ENCODE results near the gene CHST3.
"Not testable (repeated sequence)": the region's sequence is repeated elsewhere in the genome, so short reads cannot be mapped to it uniquely, and the experiment has no call there.

The CHST3 gene

DNA sequence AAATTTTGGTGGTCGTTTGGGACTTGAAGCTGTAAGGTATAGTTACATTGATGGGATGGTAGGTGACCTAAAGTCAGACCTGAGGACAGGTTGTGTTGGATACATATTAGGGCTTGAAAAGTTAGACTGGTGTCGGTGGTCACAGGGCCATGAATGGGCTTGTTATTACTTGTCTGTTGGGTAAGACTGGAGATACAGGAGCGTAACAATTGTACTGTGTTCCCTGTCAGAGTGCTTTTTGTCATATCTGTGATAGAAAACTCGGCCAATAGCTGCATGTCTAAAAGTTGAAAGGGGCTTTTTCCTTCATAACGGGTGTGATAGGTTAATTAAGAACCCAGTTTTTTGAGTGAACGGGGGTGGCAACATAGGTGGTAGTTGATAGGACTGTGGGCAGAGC is 13.5 kb upstream of the CHST3 start:
- DNase-seq = no peak

DNA sequence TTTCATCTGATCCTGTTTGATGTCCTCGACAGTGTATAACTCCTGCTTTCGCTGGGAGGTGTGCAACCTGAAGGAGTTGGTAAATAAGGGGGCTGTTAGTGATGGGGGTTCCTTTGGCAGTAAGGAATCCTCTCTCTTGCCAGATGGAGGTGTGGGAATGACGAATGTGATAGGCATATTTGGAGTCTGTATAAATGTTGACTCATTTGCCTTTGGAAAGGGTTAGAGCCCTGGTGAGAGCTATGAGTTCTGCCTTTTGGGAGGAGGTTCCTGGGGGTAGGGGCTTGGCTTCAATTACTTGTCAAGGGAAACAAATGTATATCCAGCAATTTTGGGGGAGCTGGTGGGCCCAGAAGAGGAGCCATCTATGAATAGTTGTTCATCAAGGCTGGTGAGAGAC is 11.4 kb upstream of the CHST3 start:
- no peak for DNase-seq

- DNase-seq = no peak
Measured at GRCh38 chr10:71957546-71958275, 6.5 kb upstream of the CHST3 start.

- DNase-seq = no peak
Measured at GRCh38 chr10:71959526-71959925, 4.7 kb upstream of the CHST3 start.

GRCh38 chr10:71961831-71962230 is 2.4 kb upstream of the CHST3 start:
- DNase-seq = no peak

DNA sequence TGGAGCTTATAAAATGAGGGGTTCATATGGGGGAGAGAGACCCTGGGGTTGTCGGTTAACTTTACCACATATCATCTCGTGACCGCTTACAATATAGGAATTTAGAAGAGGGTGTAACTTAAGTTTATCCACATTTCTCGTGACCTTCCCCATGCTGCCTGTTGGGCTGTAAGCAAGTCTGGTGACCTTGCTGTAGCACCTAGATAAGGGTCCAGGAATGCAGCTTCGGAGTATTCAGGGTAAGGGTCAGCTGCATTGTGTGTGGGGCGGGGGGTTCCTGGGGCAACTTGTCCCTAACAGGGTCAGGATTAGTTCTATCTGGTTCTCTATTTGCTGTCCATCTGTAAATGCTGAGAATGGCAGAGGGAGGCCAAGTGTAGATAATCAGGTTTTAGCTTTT is 1.3 kb upstream of the CHST3 start:
- DNase-seq = no peak

DNA sequence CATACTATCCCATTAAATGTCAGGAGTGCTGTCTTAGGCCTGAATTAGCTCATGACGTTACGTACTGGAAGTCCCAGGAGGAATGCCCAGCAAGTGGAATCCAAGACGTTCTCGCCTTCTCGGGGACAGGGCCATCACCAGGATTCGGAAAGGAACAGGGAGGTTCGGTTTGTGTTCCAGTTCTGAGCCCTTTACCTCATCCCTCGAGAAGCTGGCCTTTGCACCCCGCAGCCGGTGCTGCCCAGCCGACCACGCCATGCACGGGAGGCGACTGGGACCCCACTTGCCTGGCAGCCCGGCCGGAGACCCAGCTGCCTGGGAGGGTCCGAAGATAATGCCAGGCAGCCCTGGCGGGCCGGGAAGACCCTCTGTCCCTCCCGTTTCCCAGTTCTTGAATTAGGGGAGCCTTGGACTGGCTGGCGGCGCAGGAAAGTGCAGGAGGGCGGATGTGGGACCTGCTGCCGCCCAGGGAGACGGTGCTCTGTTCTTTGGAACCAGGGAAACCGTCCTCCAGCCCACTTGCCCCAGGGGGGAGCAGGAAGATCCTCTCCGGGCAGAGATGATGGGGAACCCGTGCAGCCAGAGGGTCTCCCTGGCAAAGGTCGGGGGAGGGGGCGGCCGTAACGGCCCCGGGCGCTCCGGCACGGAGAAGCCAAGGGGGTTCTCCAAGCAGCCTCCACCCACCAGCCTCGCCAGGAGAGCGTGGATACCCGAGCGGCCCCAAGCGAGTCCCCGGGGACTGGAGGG is 671 bp upstream of the CHST3 start:
- DNase-seq = no peak

- DNase-seq = peak; percentile 33
Measured at GRCh38 chr10:71964743-71965515, 734 bp downstream of the CHST3 start.

DNA sequence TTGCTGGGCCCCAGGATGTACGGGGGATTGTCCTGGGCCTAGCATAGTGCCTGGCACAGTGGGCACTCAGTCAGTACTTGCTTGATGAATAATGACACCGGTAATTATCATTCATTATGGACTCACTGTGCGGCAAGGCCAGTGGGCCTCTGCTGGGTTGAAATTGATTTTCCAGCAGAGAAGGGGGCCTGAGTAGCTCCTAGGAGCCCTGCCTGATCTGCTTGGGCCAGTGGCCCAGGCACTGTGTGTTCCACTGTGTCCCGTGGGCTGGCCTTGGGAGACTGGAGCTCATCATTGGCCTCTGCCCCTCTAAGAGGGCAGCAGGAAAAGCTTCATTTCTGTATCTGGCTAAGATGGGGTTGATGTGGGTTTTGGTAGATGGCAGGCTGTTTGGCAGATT is 1.4 kb downstream of the CHST3 start:
- no peak for DNase-seq

DNA sequence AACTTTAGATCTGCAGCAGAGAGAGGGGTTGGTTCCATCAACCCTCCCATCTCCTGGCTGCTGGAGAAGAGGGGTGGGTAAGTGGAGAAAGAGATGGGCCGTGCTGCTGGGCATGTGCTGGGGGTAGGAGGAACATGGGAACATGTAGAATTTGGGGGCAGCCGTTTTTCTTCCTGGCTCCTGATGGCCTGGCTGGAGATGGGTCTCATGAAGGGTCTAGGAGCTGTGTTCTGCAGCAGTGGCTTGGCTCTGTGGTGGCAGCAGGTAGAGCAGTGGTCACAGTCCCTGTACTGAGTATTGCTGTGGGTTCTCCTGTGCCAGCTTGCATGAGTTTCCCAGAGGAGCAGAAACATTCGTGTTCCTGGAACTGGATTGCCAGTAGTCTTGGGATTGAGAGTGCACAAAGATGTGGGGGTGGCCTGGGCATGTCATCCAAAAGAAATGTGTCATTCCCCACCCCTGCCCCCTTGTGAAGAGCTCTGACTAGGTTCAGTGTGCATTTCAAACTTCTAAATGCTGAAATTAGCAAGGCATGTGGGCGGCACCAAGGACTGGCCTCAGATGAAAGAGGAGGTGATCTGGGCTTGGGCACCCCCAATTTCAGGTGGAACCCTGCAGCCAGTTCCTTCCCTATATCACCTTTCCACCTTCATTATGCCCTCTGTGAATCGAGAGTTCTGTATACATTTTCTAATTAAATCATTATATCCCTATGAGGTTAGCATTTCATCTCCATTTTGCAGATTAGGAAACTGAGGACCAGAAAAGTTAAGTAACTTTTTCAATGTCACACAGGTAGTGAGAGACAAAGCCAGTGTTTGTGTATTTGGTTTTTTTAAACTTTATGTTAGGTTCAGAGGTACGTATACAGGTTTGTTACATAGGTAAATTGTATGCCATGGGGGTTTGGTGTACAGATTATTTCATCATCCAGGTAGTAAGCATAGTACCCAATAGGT is 2.1 kb downstream of the CHST3 start:
- DNase-seq = no peak

DNA sequence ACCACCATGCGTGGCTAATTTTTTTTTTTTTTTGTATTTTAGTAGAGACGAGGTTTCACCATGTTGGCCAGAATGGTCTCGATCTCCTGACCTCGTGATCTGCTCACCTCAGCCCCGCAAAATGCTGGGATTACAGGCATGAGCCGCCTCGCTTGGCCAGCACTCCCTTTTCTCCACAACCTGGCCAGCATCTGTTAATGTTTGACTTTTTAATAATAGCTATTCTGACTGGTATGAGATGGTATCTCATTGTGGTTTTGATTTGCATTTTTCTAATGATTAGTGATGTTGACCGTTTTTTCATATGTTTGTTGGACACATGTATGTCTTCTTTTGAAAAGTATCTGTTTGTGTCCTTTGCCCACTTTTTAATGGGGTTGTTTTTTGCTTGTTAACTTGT is 3.8 kb downstream of the CHST3 start:
- DNase-seq = not testable (repeated sequence)

GRCh38 chr10:71968553-71969474 is 4.6 kb downstream of the CHST3 start:
- no peak for DNase-seq

DNA sequence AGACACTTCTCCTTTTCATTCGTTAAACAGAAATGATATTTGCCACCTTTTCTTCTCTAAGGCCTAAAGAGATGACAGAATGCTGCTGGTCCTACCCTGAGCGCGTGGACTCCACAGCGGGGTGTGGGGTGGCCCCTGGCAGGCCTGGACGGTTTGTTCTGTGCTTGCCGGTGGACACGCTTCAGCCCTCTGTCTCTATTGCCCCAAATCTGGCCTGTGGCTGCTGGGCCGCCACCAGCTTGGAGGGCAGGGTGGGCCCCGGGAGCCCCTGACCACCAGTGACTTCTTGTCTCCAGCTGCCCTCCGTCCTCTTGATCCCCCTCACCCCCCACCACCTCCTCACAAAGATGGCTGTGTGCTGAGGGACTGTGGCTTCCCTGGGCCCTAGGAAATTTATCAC is 5.7 kb downstream of the CHST3 start:
- DNase-seq = no peak

DNA sequence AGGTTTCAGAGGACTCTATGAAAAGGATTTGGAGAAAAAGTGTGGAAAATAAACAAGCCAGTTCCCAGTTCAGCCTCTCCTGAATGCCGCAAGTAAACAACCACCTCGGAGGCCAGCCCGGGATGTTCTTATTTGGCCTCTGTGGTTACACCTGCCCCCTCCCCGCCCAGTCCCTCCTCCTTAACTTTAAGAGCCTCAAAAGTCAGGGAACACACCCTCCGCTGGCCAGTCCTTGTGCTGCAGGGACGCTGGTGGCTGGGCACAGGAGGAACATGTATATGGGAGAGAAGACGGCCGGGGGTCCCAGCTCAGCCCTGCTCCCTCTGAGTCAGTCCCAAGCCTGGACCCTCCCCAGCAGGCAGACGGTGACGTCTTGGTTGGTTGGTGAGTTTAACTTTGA is 6.1 kb downstream of the CHST3 start:
- DNase-seq = no peak

GRCh38 chr10:71970869-71971268 is 6.7 kb downstream of the CHST3 start:
- DNase-seq = no peak

- no peak for DNase-seq
Measured at GRCh38 chr10:71971311-71971731, 7.1 kb downstream of the CHST3 start.

GRCh38 chr10:71971769-71972555 is 7.8 kb downstream of the CHST3 start:
- no peak for DNase-seq

DNA sequence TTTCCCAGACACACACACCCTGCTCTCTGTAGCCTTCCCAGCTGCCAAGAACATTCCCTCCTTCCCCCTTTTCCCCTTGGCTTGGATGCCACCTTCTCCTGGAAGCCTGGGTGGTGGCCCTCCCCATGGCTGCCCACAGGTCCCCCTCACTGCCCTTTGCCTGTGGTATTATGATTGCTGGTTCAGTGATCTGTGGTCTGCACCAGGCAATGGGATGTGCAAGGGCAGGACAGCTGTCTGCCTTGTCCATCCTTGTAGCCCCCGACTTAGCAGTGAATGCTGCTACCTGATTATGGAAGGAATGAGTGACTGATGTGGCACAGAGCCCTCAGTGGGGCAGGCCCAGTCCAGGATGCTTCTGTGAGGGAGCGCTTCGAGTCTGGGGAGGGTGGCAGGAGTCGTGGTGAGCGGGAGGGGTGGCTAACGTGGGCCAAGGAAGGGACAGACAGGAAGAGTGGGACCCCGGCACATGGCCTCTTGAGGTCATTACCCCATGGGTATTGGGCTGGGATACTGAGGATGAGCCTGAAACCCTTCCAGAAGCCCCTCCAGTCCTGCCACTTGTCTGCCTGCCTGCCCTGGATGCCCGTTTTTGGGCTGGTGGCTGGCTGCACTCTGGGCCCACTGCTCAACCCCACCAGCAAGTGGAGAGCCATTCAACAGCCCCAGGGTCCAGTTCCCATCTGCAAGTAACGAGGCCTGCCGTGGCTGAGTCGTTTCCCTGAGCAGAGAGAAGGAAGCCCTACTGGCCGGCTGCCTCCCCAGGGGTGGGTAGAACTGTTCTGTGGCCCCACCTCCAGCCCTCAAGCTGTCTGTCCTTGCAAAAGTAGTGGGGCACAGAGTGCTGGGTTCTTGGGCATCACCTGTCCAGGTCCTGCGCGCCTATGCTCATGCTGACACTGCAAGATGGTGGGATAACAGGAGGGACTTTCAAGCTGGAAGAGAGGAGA is 8.8 kb downstream of the CHST3 start:
- no peak for DNase-seq

DNA sequence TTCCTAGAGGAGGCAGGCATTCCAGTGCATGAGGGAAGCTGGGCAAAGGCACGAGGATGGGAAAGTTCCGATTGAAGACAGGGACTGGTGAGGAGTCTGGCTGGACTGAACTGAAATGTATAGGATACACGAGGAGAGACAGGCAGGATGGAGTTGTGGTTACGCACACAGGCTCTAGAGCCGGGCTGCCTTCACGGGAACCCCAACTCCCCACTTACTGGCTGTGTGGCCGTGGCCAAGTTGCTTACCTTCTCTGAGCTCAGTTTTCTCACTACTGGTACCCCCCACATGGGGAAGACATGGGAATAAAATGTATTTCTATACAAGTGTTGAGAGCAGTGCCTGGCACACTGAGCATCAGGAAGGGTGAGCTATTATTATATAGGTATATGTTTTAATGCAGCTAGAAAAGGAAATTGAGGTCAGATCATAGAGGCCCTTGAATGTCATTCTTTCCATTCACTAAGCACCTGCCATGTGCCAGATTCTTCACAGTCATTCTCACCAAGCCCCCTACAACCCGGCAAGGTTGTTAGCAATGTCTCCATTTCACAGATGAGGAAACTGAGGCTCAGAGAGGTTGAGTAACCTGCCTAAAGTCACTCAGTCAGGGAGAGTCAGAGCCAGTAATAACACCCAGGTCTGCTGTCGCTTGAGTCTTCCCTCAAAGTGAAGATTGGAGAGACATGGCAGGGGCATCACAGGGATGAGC is 9.7 kb downstream of the CHST3 start:
- DNase-seq = no peak
